HFF-Myc (cell line): Measurements from ENCODE around the gene TNS1.

Source experiments
- DNase-seq: peaks from one replicate; pipeline ENCODE4 v3.0.0-alpha.2; 2011; ENCODE audit warnings: low read depth; ENCODE audit errors: extremely low read depth
- H3K4me3 ChIP-seq: replicated peaks from 2 replicates; pipeline ENCODE4 v1.5.1; 2011; ENCODE audit warnings: low read depth, mild to moderate bottlenecking, control low read depth, low read length
- CTCF ChIP-seq: IDR thresholded peaks from 2 replicates; pipeline ENCODE4 v1.5.1; 2012; ENCODE audit warnings: mild to moderate bottlenecking, low read depth, low read length, control low read depth; ENCODE audit errors: missing control alignments

The TNS1 gene

GRCh38 chr2:218029366-218030360 is 26.9 kb upstream of the TNS1 start:
- no peak for TF ChIP-seq CTCF
- H3K4me3 ChIP-seq: no peak overlapping the region
- no peak for DNase-seq

GRCh38 chr2:218028562-218029348 is 26.0 kb upstream of the TNS1 start:
- DNase-seq: no peak
- TF ChIP-seq CTCF: no peak
- no peak overlapping the region for H3K4me3 ChIP-seq

- H3K4me3 ChIP-seq: no peak overlapping the region
- TF ChIP-seq CTCF: no peak
- DNase-seq: no peak
These were observed 25.3 kb upstream of the TNS1 start for GRCh38 chr2:218028189-218028495.

- H3K4me3 ChIP-seq: no peak overlapping the region
- no peak for DNase-seq
- no peak for TF ChIP-seq CTCF
These were observed 24.8 kb upstream of the TNS1 start for GRCh38 chr2:218027426-218028188.

- DNase-seq: no peak
- H3K4me3 ChIP-seq: no peak overlapping the region
- no peak for TF ChIP-seq CTCF
These were observed 24.1 kb upstream of the TNS1 start for GRCh38 chr2:218026676-218027425.

GRCh38 chr2:218026244-218026643 is 23.4 kb upstream of the TNS1 start:
- TF ChIP-seq CTCF: no peak
- DNase-seq: no peak
- H3K4me3 ChIP-seq: no peak overlapping the region
